Loucy (cell line): ENCODE data around the gene OR4D9.

Source experiments
- CTCF ChIP-seq: fragments of 200-600 bp; sonication (generic); conservative IDR thresholded peaks from 2 replicates; pipeline ENCODE4 v1.5.1; 2014; ENCODE audit warnings: mild to moderate bottlenecking, antibody characterized with exemption, low read length
- EZH2phosphoT487 ChIP-seq: fragments of 200-600 bp; IDR thresholded peaks from 2 replicates; pipeline ENCODE4 v1.6.1; 2018; ENCODE audit warnings: antibody characterized with exemption, mild to moderate bottlenecking, moderate library complexity, borderline replicate concordance

- no peak for TF ChIP-seq CTCF
- TF ChIP-seq EZH2phosphoT487: no peak
These were observed 9.4 kb downstream of the OR4D9 start for GRCh38 chr11:59520741-59521140.
